ENCODE data around the gene ELMO1. TPM values are rescaled to one million over a fixed set of nuclear protein-coding genes. Genes with fewer than 3 reads are reported as not detected.

Gene ELMO1
- total and polyA plus RNA-seq, 10 of the 15 experiments (the other 5 are each of a cell fraction or from before 2014, with no cell fraction given): 22.6 to 85.9 (median 56.6) TPM

GRCh38 chr7:37194943-37195342 is 253.7 kb downstream of the ELMO1 start:
- intact Hi-C loops (cut with micrococcal nuclease; ENCODE audit: unreplicated experiment): loop anchor here (5.0 kb wide), 2 partner anchors 208 to 723 kb away; no protein-coding TSS in a partner anchor
- FAIRE-seq: no peak
- in situ Hi-C loops (cut with MboI): loop anchor here (10.0 kb wide), 1 partner anchor 520 kb away; no protein-coding TSS in a partner anchor
- no peak overlapping the region for H3K4me3 ChIP-seq
- H3K36me3 ChIP-seq (ENCODE audit: control insufficient read depth in 2 of 2, insufficient read depth in 2 of 2, low read length in 1 of 2): peaks cover 0 to 9% of the 10 kb centered on the region in 2 experiments; a peak in 2 of 4 replicates
- TF ChIP-seq ATF7 (IDR thresholded peaks at IDR 0.05; ENCODE audit: low read depth): no peak
- no peak for TF ChIP-seq ATF3 (IDR thresholded peaks at IDR 0.05; ENCODE audit: borderline replicate concordance, extremely low read depth, low read depth, low read length)
- no peak for TF ChIP-seq RAD21 (IDR thresholded peaks at IDR 0.05; ENCODE audit: insufficient read depth, low read depth, low read length)
- no peak for TF ChIP-seq MXI1 (IDR thresholded peaks at IDR 0.05; ENCODE audit: low read depth, low read length)
- TF ChIP-seq ZBED1 (IDR thresholded peaks at IDR 0.05; ENCODE audit: borderline replicate concordance): no peak
- TF ChIP-seq ZZZ3 (IDR thresholded peaks at IDR 0.05; ENCODE audit: control insufficient read depth, insufficient read length, low read depth): no peak
- no peak for TF ChIP-seq LARP7 (IDR thresholded peaks at IDR 0.05)
- no peak for TF ChIP-seq E2F8 (IDR thresholded peaks at IDR 0.05; ENCODE audit: low read depth, partially characterized antibody)
- TF ChIP-seq ZBTB33 (IDR thresholded peaks at IDR 0.05): no peak
- TF ChIP-seq ZBTB4 (CRISPR knock-in tag; IDR thresholded peaks at IDR 0.05): no peak
- TF ChIP-seq BACH1 (IDR thresholded peaks at IDR 0.05; ENCODE audit: borderline replicate concordance): no peak
- no peak for TF ChIP-seq CREM (IDR thresholded peaks at IDR 0.05; ENCODE audit: low read depth)
- TF ChIP-seq ZSCAN29 (IDR thresholded peaks at IDR 0.05): no peak
- TF ChIP-seq RAD51 (IDR thresholded peaks at IDR 0.05): no peak
- ATAC-seq: no peak
- no peaks in the 10 kb centered on the region for H4K20me1 ChIP-seq (ENCODE audit: control insufficient read depth, insufficient read depth)
- RAD21 ChIA-PET (ENCODE audit: unreplicated experiment): no interaction called here
- no peaks in the 10 kb centered on the region for H3K4me1 ChIP-seq (ENCODE audit: control insufficient read depth, insufficient read depth, low read length)
- no peaks in the 10 kb centered on the region for H3K9me3 ChIP-seq (replicated peaks; ENCODE audit: control insufficient read depth, insufficient read depth, low read length)
- H3K9ac ChIP-seq (ENCODE audit: control insufficient read depth, insufficient read depth, low read length): no peak overlapping the region
- SMC1A ChIA-PET (ENCODE audit: uncharacterized antibody, unreplicated experiment): interaction anchor here (0.7 to 1.7 kb wide), 4 partner anchors 13 to 750 kb away, joined by 3 to 4 read pairs (median 3); no protein-coding TSS in a partner anchor
- H3K79me2 ChIP-seq (ENCODE audit: control insufficient read depth, insufficient read depth, low read length): no peaks in the 10 kb centered on the region
- POLR2A ChIA-PET: no interaction called here
- no peaks in the 10 kb centered on the region for H3K27me3 ChIP-seq (replicated peaks in 1 of 2; ENCODE audit: control insufficient read depth in 2 of 2, insufficient read depth in 2 of 2, low read length in 1 of 2)
- DNase-seq (ENCODE audit: low read depth, low spot score): no peak
- no peak overlapping the region for H2AFZ ChIP-seq (ENCODE audit: control insufficient read depth, low read depth, low read length)
- WGBS (ENCODE audit: insufficient coverage, insufficient replicate concordance, low lambda C conversion rate, missing lambda C conversion rate): 97% methylated on average over 4 of the region's 4 CpGs
- CTCF ChIA-PET: interaction anchor here (3.0 to 3.7 kb wide), 2 partner anchors 12 to 159 kb away, joined by 8 to 27 read pairs; no protein-coding TSS in a partner anchor
- no peak overlapping the region for H3K27ac ChIP-seq (ENCODE audit: control insufficient read depth, insufficient read depth)
- no peak overlapping the region for H3K4me2 ChIP-seq (ENCODE audit: control insufficient read depth, insufficient read depth)
- BruUV-seq (replicated peaks): no TSS peak

Data from GM12878 (cell line).